GM21360 (cell line): Measurements from ENCODE around the gene RBM47.
"Not testable (repeated sequence)": the region's sequence is repeated elsewhere in the genome, so short reads cannot be mapped to it uniquely, and the experiment has no call there.

Experiments used
- ATAC-seq: cut with Tn5 transposase; IDR thresholded peaks from one replicate; pipeline ENCODE4 v1.9.1; 2021; ENCODE audit warnings: mild to moderate bottlenecking, moderate library complexity; ENCODE audit not compliant: unreplicated experiment

Gene RBM47

GRCh38 chr4:40454816-40455215 lies 174.8 kb downstream of the RBM47 start:
- ATAC-seq: no peak

GRCh38 chr4:40453912-40454311 lies 175.8 kb downstream of the RBM47 start:
- no peak for ATAC-seq

- ATAC-seq: no peak
Measured at GRCh38 chr4:40448875-40449274, 180.8 kb downstream of the RBM47 start.

GRCh38 chr4:40446839-40447238 lies 182.8 kb downstream of the RBM47 start:
- no peak for ATAC-seq

- ATAC-seq: not testable (repeated sequence)
Measured at GRCh38 chr4:40446261-40446750, 183.4 kb downstream of the RBM47 start.

- ATAC-seq: no peak
Measured at GRCh38 chr4:40445671-40446070, 184.0 kb downstream of the RBM47 start.

GRCh38 chr4:40441430-40441829 lies 188.2 kb downstream of the RBM47 start:
- ATAC-seq: no peak

GRCh38 chr4:40439519-40439918 lies 190.1 kb downstream of the RBM47 start:
- no peak for ATAC-seq

- ATAC-seq: no peak
Measured at GRCh38 chr4:40438384-40439026, 191.2 kb downstream of the RBM47 start.

- no peak for ATAC-seq
Measured at GRCh38 chr4:40437741-40438383, 191.8 kb downstream of the RBM47 start.

GRCh38 chr4:40435306-40435705 lies 194.4 kb downstream of the RBM47 start:
- ATAC-seq: not testable (repeated sequence)

- ATAC-seq: no peak
Measured at GRCh38 chr4:40434126-40434687, 195.5 kb downstream of the RBM47 start.

- no peak for ATAC-seq
Measured at GRCh38 chr4:40432504-40432903, 197.2 kb downstream of the RBM47 start.

GRCh38 chr4:40427871-40428270 lies 201.8 kb downstream of the RBM47 start:
- not testable (repeated sequence) for ATAC-seq

- no peak for ATAC-seq
Measured at GRCh38 chr4:40427128-40427527, 202.5 kb downstream of the RBM47 start.

- no peak for ATAC-seq
Measured at GRCh38 chr4:40425799-40426574, 203.7 kb downstream of the RBM47 start.

- ATAC-seq: no peak
Measured at GRCh38 chr4:40423735-40424134, 205.9 kb downstream of the RBM47 start.

- no peak for ATAC-seq
Measured at GRCh38 chr4:40421839-40422708, 207.6 kb downstream of the RBM47 start.

GRCh38 chr4:40419231-40419912 lies 210.3 kb downstream of the RBM47 start:
- ATAC-seq: no peak
